Measurements from ENCODE around the gene MRAP2.

MRAP2 gene

GRCh38 chr6:84136364-84137050, 102.9 kb downstream of the MRAP2 start:
- DNase-seq: peak; percentile 27

- peak; percentile 74 for DNase-seq
Measured at GRCh38 chr6:84137051-84137375, 103.4 kb downstream of the MRAP2 start.

GRCh38 chr6:84137989-84138575, 104.5 kb downstream of the MRAP2 start:
- no peak for DNase-seq

GRCh38 chr6:84139311-84139710, 105.7 kb downstream of the MRAP2 start:
- DNase-seq: no peak

Measured in NCI-H1694 treated with DMSO at 0.1 percent for 48 hours (cell line).